ENCODE data around the gene GMCL2.

GRCh38 chr5:178210073-178210535 lies 22.9 kb upstream of the GMCL2 start:
- TF ChIP-seq POLR2A (IDR thresholded peaks at IDR 0.05) (no peak), CTCF (IDR thresholded peaks at IDR 0.05) (no peak), EP300 (IDR thresholded peaks at IDR 0.05) (no peak), POLR2AphosphoS5 (IDR thresholded peaks at IDR 0.05) (no peak)

All from sigmoid colon (tissue), 4 donors.